HUES6 (cell line): ENCODE measurements around the gene XPC.

Experiments used
- H3K27ac ChIP-seq: 2 replicates; pipeline ENCODE4 v1.7.0; 2013; ENCODE audit warnings: low read depth, mild to moderate bottlenecking, low read length, inconsistent platforms
- H3K27me3 ChIP-seq: 2 replicates; pipeline ENCODE4 v1.6.1; 2013; ENCODE audit warnings: low read length; ENCODE audit not compliant: control insufficient read depth, insufficient read depth
- H3K36me3 ChIP-seq: 2 replicates; pipeline ENCODE4 v1.6.1; 2013; ENCODE audit warnings: low read length; ENCODE audit not compliant: control insufficient read depth, insufficient read depth
- H3K4me1 ChIP-seq: 2 replicates; pipeline ENCODE4 v1.6.1; 2013; ENCODE audit warnings: low read length; ENCODE audit not compliant: control insufficient read depth, insufficient read depth
- H3K4me3 ChIP-seq: 2 replicates; pipeline ENCODE4 v1.5.1; 2013; ENCODE audit warnings: low read depth, low read length
- H3K9ac ChIP-seq: one replicate; pipeline ENCODE4 v1.6.1; 2013; ENCODE audit warnings: mild to moderate bottlenecking, low read length
- H3K9me3 ChIP-seq: 2 replicates; pipeline ENCODE4 v1.6.1; 2013; ENCODE audit warnings: low read depth, low read length; ENCODE audit not compliant: control insufficient read depth, insufficient read depth

The XPC gene

GRCh38 chr3:14206548-14207177 lies 28.3 kb upstream of the XPC start:
- H3K27me3 ChIP-seq = no peaks in the 10 kb centered on the region
- H3K27ac ChIP-seq = no peak overlapping the region
- peaks cover 25% of the 10 kb centered on the region for H3K4me1 ChIP-seq
- H3K4me3 ChIP-seq = no peak overlapping the region
- H3K9me3 ChIP-seq = no peaks in the 10 kb centered on the region
- H3K9ac ChIP-seq = no peak overlapping the region
- no peaks in the 10 kb centered on the region for H3K36me3 ChIP-seq

- Histone ChIP-seq H3K9ac (no peak overlapping the region), H3K27me3 (no peaks in the 10 kb centered on the region), H3K9me3 (no peaks in the 10 kb centered on the region), H3K4me3 (no peak overlapping the region), H3K4me1 (peaks cover 13% of the 10 kb centered on the region), H3K36me3 (no peaks in the 10 kb centered on the region), H3K27ac (no peak overlapping the region)
Measured at GRCh38 chr3:14204515-14205284, 26.3 kb upstream of the XPC start.

GRCh38 chr3:14203521-14204079 lies 25.2 kb upstream of the XPC start:
- Histone ChIP-seq H3K27ac (no peak overlapping the region), H3K4me1 (peaks cover 5% of the 10 kb centered on the region), H3K27me3 (no peaks in the 10 kb centered on the region), H3K9ac (no peak overlapping the region), H3K9me3 (no peaks in the 10 kb centered on the region), H3K4me3 (no peak overlapping the region), H3K36me3 (peaks cover 8% of the 10 kb centered on the region)

- H3K9ac ChIP-seq = no peak overlapping the region
- peaks cover 12% of the 10 kb centered on the region for H3K36me3 ChIP-seq
- H3K27ac ChIP-seq = no peak overlapping the region
- H3K9me3 ChIP-seq = no peaks in the 10 kb centered on the region
- no peak overlapping the region for H3K4me3 ChIP-seq
- H3K4me1 ChIP-seq = peaks cover 5% of the 10 kb centered on the region
- H3K27me3 ChIP-seq = no peaks in the 10 kb centered on the region
Measured at GRCh38 chr3:14202874-14203520, 24.6 kb upstream of the XPC start.

- Histone ChIP-seq H3K27ac (no peak overlapping the region), H3K9me3 (no peaks in the 10 kb centered on the region), H3K36me3 (peaks cover 21% of the 10 kb centered on the region), H3K4me3 (no peak overlapping the region), H3K9ac (no peak overlapping the region), H3K4me1 (peaks cover 5% of the 10 kb centered on the region), H3K27me3 (no peaks in the 10 kb centered on the region)
Measured at GRCh38 chr3:14201940-14202684, 23.7 kb upstream of the XPC start.

- Histone ChIP-seq H3K27ac (no peak overlapping the region), H3K27me3 (no peaks in the 10 kb centered on the region), H3K9ac (no peak overlapping the region), H3K36me3 (peaks cover 29% of the 10 kb centered on the region), H3K9me3 (no peaks in the 10 kb centered on the region), H3K4me3 (no peak overlapping the region), H3K4me1 (peaks cover 5% of the 10 kb centered on the region)
Measured at GRCh38 chr3:14200841-14201240, 22.4 kb upstream of the XPC start.

- H3K9me3 ChIP-seq = no peaks in the 10 kb centered on the region
- no peaks in the 10 kb centered on the region for H3K27me3 ChIP-seq
- H3K36me3 ChIP-seq = peaks cover 29% of the 10 kb centered on the region
Measured at GRCh38 chr3:14200276-14200675, 21.9 kb upstream of the XPC start.

GRCh38 chr3:14199641-14200040 lies 21.2 kb upstream of the XPC start:
- no peak overlapping the region for H3K9ac ChIP-seq

More at GRCh38 chr3:14200276-14200675, 21.9 kb upstream of the XPC start:
- Histone ChIP-seq H3K4me3 (no peak overlapping the region), H3K27ac (no peak overlapping the region), H3K9ac (no peak overlapping the region), H3K4me1 (peaks cover 5% of the 10 kb centered on the region)

GRCh38 chr3:14194865-14195264 lies 16.5 kb upstream of the XPC start:
- H3K9ac ChIP-seq = no peak overlapping the region
- H3K36me3 ChIP-seq = peaks cover 29% of the 10 kb centered on the region
- H3K4me1 ChIP-seq = no peaks in the 10 kb centered on the region
- H3K9me3 ChIP-seq = no peaks in the 10 kb centered on the region
- H3K27me3 ChIP-seq = no peaks in the 10 kb centered on the region
- H3K4me3 ChIP-seq = no peak overlapping the region
- H3K27ac ChIP-seq = no peak overlapping the region

More at GRCh38 chr3:14199641-14200040, 21.2 kb upstream of the XPC start:
- H3K9me3 ChIP-seq = no peaks in the 10 kb centered on the region
- H3K4me3 ChIP-seq = no peak overlapping the region
- no peaks in the 10 kb centered on the region for H3K27me3 ChIP-seq
- H3K4me1 ChIP-seq = peaks cover 5% of the 10 kb centered on the region
- H3K36me3 ChIP-seq = peaks cover 29% of the 10 kb centered on the region
- H3K27ac ChIP-seq = no peak overlapping the region

- Histone ChIP-seq H3K9ac (no peak overlapping the region), H3K4me3 (no peak overlapping the region), H3K4me1 (no peaks in the 10 kb centered on the region), H3K36me3 (peaks cover 50% of the 10 kb centered on the region), H3K9me3 (no peaks in the 10 kb centered on the region), H3K27ac (no peak overlapping the region), H3K27me3 (no peaks in the 10 kb centered on the region)
Measured at GRCh38 chr3:14188041-14188754, 9.8 kb upstream of the XPC start.
